Measurements from ENCODE around the gene PHYHIPL.

Gene PHYHIPL

GRCh38 chr10:59258890-59259289, 82.4 kb downstream of the PHYHIPL start:
- no peak for DNase-seq

- DNase-seq, result no peak
Measured at GRCh38 chr10:59265141-59265540, 88.7 kb downstream of the PHYHIPL start.

- no peak for DNase-seq
Measured at GRCh38 chr10:59266321-59266720, 89.9 kb downstream of the PHYHIPL start.

GRCh38 chr10:59268460-59268859, 92.0 kb downstream of the PHYHIPL start:
- no peak for DNase-seq

- DNase-seq, result no peak
Measured at GRCh38 chr10:59269651-59270050, 93.2 kb downstream of the PHYHIPL start.

GRCh38 chr10:59270492-59270891, 94.0 kb downstream of the PHYHIPL start:
- no peak for DNase-seq

GRCh38 chr10:59271160-59271559, 94.7 kb downstream of the PHYHIPL start:
- DNase-seq, result no peak

- DNase-seq, result no peak
Measured at GRCh38 chr10:59272061-59272460, 95.6 kb downstream of the PHYHIPL start.

- no peak for DNase-seq
Measured at GRCh38 chr10:59273445-59273844, 97.0 kb downstream of the PHYHIPL start.

- DNase-seq, result no peak
Measured at GRCh38 chr10:59276133-59276532, 99.7 kb downstream of the PHYHIPL start.

- no peak for DNase-seq
Measured at GRCh38 chr10:59276919-59277318, 100.5 kb downstream of the PHYHIPL start.

GRCh38 chr10:59279476-59279875, 103.0 kb downstream of the PHYHIPL start:
- DNase-seq, result no peak

- DNase-seq, result no peak
Measured at GRCh38 chr10:59279991-59280505, 103.6 kb downstream of the PHYHIPL start.

- no peak for DNase-seq
Measured at GRCh38 chr10:59281861-59282260, 105.4 kb downstream of the PHYHIPL start.

- no peak for DNase-seq
Measured at GRCh38 chr10:59283456-59284091, 107.1 kb downstream of the PHYHIPL start.

GRCh38 chr10:59284118-59284975, 107.9 kb downstream of the PHYHIPL start:
- DNase-seq, result no peak

GRCh38 chr10:59285073-59285472, 108.6 kb downstream of the PHYHIPL start:
- DNase-seq, result no peak

- DNase-seq, result no peak
Measured at GRCh38 chr10:59285848-59286247, 109.4 kb downstream of the PHYHIPL start.

- no peak for DNase-seq
Measured at GRCh38 chr10:59287587-59288255, 111.3 kb downstream of the PHYHIPL start.

- no peak for DNase-seq
Measured at GRCh38 chr10:59289853-59290252, 113.4 kb downstream of the PHYHIPL start.

- DNase-seq, result no peak
Measured at GRCh38 chr10:59290448-59290847, 114.0 kb downstream of the PHYHIPL start.

All from CD4-positive, alpha-beta T cell treated with Interleukin-6 for 4 hours (primary cell).